GM12878 (cell line): ENCODE data around the gene MRPS27. TPM values are rescaled to one million over a fixed set of nuclear protein-coding genes. Genes with fewer than 3 reads are reported as not detected.

Source experiments
- ATAC-seq: fragments of 200-7000 bp; cut with Tn5 transposase; 3 replicates; pipeline ENCODE4 v1.9.1; 2020; ENCODE audit warnings: mild to moderate bottlenecking, moderate library complexity
- BruUV-seq: library from RNA; stranded (reverse); fragments of 400-500 nt; replicated peaks from 2 replicates; lab custom pipeline; 2021; lab: Mats Ljungman, UMichigan
- CTCF ChIA-PET: fragments of 300-600 bp; sonication (Branson Sonifier 250); formaldehyde crosslinking; extraction: SDS; loops from one replicate; lab custom pipeline; 2021; ENCODE audit warnings: inconsistent platforms; lab: Yijun Ruan, JAX
- POLR2A ChIA-PET: fragments of 350-600 bp; formaldehyde crosslinking; extraction: SDS; loops from one replicate; lab custom pipeline; 2021; ENCODE audit warnings: inconsistent platforms; lab: Charles Lee
- RAD21 ChIA-PET: fragments of 300-600 bp; sonication (Branson Sonifier 250); formaldehyde crosslinking; loops from one replicate; lab custom pipeline; 2023; ENCODE audit warnings: antibody characterized with exemption; ENCODE audit not compliant: unreplicated experiment; lab: Charles Lee
- SMC1A ChIA-PET: fragments of 300-600 bp; sonication (Branson Sonifier 250); formaldehyde crosslinking; loops from one replicate; lab custom pipeline; 2023; ENCODE audit not compliant: unreplicated experiment, uncharacterized antibody; lab: Charles Lee
- DNase-seq: peaks from one replicate; pipeline ENCODE4 v3.0.0-alpha.2; 2011; ENCODE audit warnings: low read depth, low spot score
- FAIRE-seq: peaks from 3 replicates; lab custom pipeline; 2011; peaks lifted over from hg19 to GRCh38; lab: Jason Lieb, UNC
- H2AFZ ChIP-seq: 2 replicates; pipeline ENCODE4 v1.6.0; 2011; ENCODE audit warnings: low read depth, low read length, control low read depth; ENCODE audit not compliant: control insufficient read depth
- H3K27ac ChIP-seq: 2 replicates; pipeline ENCODE4 v1.5.1; 2011; ENCODE audit warnings: control low read depth; ENCODE audit not compliant: control insufficient read depth, insufficient read depth
- H3K27me3 ChIP-seq, 2 experiments: replicated peaks in 1 of 2; 2 replicates each; pipeline versions ENCODE4 v1.6.0 to v1.6.1; 2011; ENCODE audit warnings: low read length in 1 of 2; ENCODE audit not compliant: control insufficient read depth in 2 of 2, insufficient read depth in 2 of 2
- H3K36me3 ChIP-seq, 2 experiments: 2 replicates each; pipeline ENCODE4 v1.5.1; 2011; ENCODE audit warnings: low read length in 1 of 2; ENCODE audit not compliant: control insufficient read depth in 2 of 2, insufficient read depth in 2 of 2
- H3K4me1 ChIP-seq: 2 replicates; pipeline ENCODE4 v1.6.1; 2011; ENCODE audit warnings: mild to moderate bottlenecking, low read length, moderate library complexity, mixed read lengths; ENCODE audit not compliant: control insufficient read depth, insufficient read depth
- H3K4me2 ChIP-seq: 2 replicates; pipeline ENCODE4 v1.6.0; 2011; ENCODE audit warnings: control low read depth; ENCODE audit not compliant: control insufficient read depth, insufficient read depth
- H3K4me3 ChIP-seq: fragments of 200-600 bp; sonication (generic); 2 replicates; pipeline ENCODE4 v1.5.1; 2016
- H3K79me2 ChIP-seq: 2 replicates; pipeline ENCODE4 v1.6.0; 2011; ENCODE audit warnings: low read length; ENCODE audit not compliant: control insufficient read depth, insufficient read depth
- H3K9ac ChIP-seq: 2 replicates; pipeline ENCODE4 v1.8.0; 2011; ENCODE audit warnings: low read length, control low read depth, mixed read lengths; ENCODE audit not compliant: control insufficient read depth, insufficient read depth
- H3K9me3 ChIP-seq: replicated peaks from 3 replicates; pipeline ENCODE4 v1.5.1; 2011; ENCODE audit warnings: mild to moderate bottlenecking, low read length; ENCODE audit not compliant: control insufficient read depth, insufficient read depth
- H4K20me1 ChIP-seq: 2 replicates; pipeline ENCODE4 v1.6.0; 2011; ENCODE audit not compliant: control insufficient read depth, insufficient read depth
- CBFB ChIP-seq: IDR thresholded peaks from 2 replicates; pipeline ENCODE4 v1.6.1; 2016; ENCODE audit warnings: antibody characterized with exemption, low read depth
- ETV6 ChIP-seq, 2 experiments: fragments of 450-650 bp in 1 of 2; IDR thresholded peaks in 1 of 2; conservative IDR thresholded peaks in 1 of 2; 2 replicates each; pipeline ENCODE4 v1.6.1; 2014; ENCODE audit warnings: antibody characterized with exemption in 1 of 2, borderline replicate concordance in 1 of 2, low read depth in 1 of 2, mild to moderate bottlenecking in 1 of 2, moderate library complexity in 1 of 2
- FOS ChIP-seq: IDR thresholded peaks from 3 replicates; pipeline ENCODE4 v1.6.1; 2011; ENCODE audit warnings: borderline replicate concordance; ENCODE audit not compliant: insufficient read length; ENCODE audit errors: extremely low read depth
- GATAD2B ChIP-seq: fragments of 450-650 bp; conservative IDR thresholded peaks from 2 replicates; pipeline ENCODE4 v1.6.1; 2017; ENCODE audit warnings: low read depth, mild to moderate bottlenecking, moderate library complexity
- HDAC2 ChIP-seq: fragments of 200-600 bp; sonication (generic); IDR thresholded peaks from 2 replicates; pipeline ENCODE4 v1.6.1; 2017
- LARP7 ChIP-seq: fragments of 450-650 bp; IDR thresholded peaks from 2 replicates; pipeline ENCODE4 v1.6.1; 2017; ENCODE audit warnings: mild to moderate bottlenecking
- PAX8 ChIP-seq: fragments of 450-650 bp; IDR thresholded peaks from 2 replicates; pipeline ENCODE4 v1.6.1; 2017; ENCODE audit warnings: mild to moderate bottlenecking, moderate library complexity
- POLR2A ChIP-seq: IDR thresholded peaks from 2 replicates; pipeline ENCODE4 v1.6.1; 2011; ENCODE audit warnings: low read depth, mild to moderate bottlenecking, low read length
- POLR2AphosphoS2 ChIP-seq: IDR thresholded peaks from 2 replicates; pipeline ENCODE4 v1.6.1; 2011; ENCODE audit warnings: low read depth, mild to moderate bottlenecking, low read length, improper control_type of control experiment, moderate library complexity
- RAD21 ChIP-seq: IDR thresholded peaks from 2 replicates; pipeline ENCODE4 v1.6.1; 2011; ENCODE audit warnings: mild to moderate bottlenecking, low read depth, low read length, moderate library complexity; ENCODE audit not compliant: insufficient read depth
- RELA ChIP-seq: fragments of 450-650 bp; IDR thresholded peaks from 2 replicates; pipeline ENCODE4 v1.8.0; 2014; ENCODE audit warnings: borderline replicate concordance; ENCODE audit not compliant: partially characterized antibody
- SIX5 ChIP-seq: IDR thresholded peaks from 2 replicates; pipeline ENCODE4 v1.6.1; 2011; ENCODE audit warnings: mild to moderate bottlenecking, low read depth, low read length, moderate library complexity; ENCODE audit not compliant: severe bottlenecking
- SMC3 ChIP-seq: IDR thresholded peaks from 2 replicates; pipeline ENCODE4 v1.6.1; 2011; ENCODE audit warnings: low read length, improper control_type of control experiment, borderline replicate concordance
- TAF1 ChIP-seq: IDR thresholded peaks from 2 replicates; pipeline ENCODE4 v1.6.1; 2011; ENCODE audit warnings: mild to moderate bottlenecking, low read depth, low read length, borderline replicate concordance
- TARDBP ChIP-seq: IDR thresholded peaks from 2 replicates; pipeline ENCODE4 v1.6.1; 2016; ENCODE audit warnings: borderline replicate concordance
- TCF3 ChIP-seq: IDR thresholded peaks from 2 replicates; pipeline ENCODE4 v1.6.1; 2012; ENCODE audit warnings: low read depth, mild to moderate bottlenecking, low read length, borderline replicate concordance; ENCODE audit not compliant: insufficient read depth
- WGBS: methylation state at CpG from one replicate; pipeline ENCODE4 v1.1.6; 2016; ENCODE audit warnings: low lambda C conversion rate; ENCODE audit not compliant: insufficient replicate concordance, insufficient coverage; ENCODE audit errors: missing lambda C conversion rate; 5-methylcytosine and 5-hydroxymethylcytosine counted together
- in situ Hi-C: fragments of 300-500 bp; cut with MboI; formaldehyde crosslinking; loops from 9 replicates; pipeline ENCODE4 v1.14.3; 2018; ENCODE audit warnings: mixed read lengths
- intact Hi-C: fragments of 100-400 bp; cut with micrococcal nuclease; formaldehyde crosslinking; loops from one replicate; pipeline ENCODE4 v1.14.2; 2022; ENCODE audit not compliant: unreplicated experiment
- polyA plus RNA-seq, 11 experiments: library from polyadenylated mRNA; depleted of rRNA in 4 of 11; unstranded in 6 of 11; stranded (reverse) in 5 of 11; fragments of >200 nt; fragmentation: Nextera tagmentation in 4 of 11; fragmentation: Illumina TruSeq in 1 of 11; extraction: Ambion mirVana in 4 of 11; extraction: Trizol in 1 of 11; gene quantifications; 1 replicate in 1 of 11; 2 replicates in 10 of 11; pipeline versions ENCODE4 v1.2.1 to v1.2.3, GENCODE V29; 2011 to 2016; ENCODE audit warnings: inconsistent platforms in 2 of 11, missing spikeins in 2 of 11, low read depth in 1 of 11
- total RNA-seq, 4 experiments: library from RNA; depleted of rRNA in 3 of 4; stranded (reverse); fragments of >200 nt in 3 of 4; fragmentation: Illumina TruSeq in 1 of 4; extraction: Trizol in 1 of 4; gene quantifications; 2 replicates each; pipeline versions ENCODE4 v1.2.1 to v1.2.3, GENCODE V29; 2013 to 2021
- TF ChIP-seq, protein P1 (sequence below): fragments of 150-350 bp; IDR thresholded peaks from 2 replicates; pipeline ENCODE4 v1.6.1; 2014; ENCODE audit warnings: mild to moderate bottlenecking, low read depth, low read length

MRPS27 gene
- total and polyA plus RNA-seq, 10 of the 15 experiments (the other 5 are each of a cell fraction or from before 2014, with no cell fraction given) = 61.0 to 128 (median 93.0) TPM

DNA sequence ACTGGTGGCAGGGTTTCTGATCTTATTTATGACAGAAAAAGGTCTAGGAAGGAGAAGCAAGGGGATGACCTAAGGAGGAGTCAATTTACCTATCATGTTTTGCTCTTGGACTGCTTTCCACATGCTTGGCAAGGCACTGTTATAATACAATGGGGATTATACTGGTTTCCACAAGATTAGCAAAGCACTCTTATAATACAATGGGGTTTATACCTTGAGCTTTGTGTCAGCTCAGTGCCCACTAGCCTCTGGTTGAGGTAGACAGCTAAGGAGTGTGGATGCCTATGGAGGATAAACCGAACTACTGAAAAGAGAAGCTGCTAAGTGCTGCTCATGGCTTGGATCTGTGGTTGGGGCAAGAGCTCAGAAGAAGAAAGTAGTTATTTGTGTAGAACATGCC is 68.7 kb downstream of the MRPS27 start:
- no peak overlapping the region for H3K9ac ChIP-seq
- ChIA-PET RAD21 (no interaction called here), SMC1A (interaction anchor here (1.3 kb wide), 1 partner anchor 17 kb away, joined by 5 read pairs; no protein-coding TSS in a partner anchor), POLR2A (interaction anchor here (1.0 kb wide), 1 partner anchor 17 kb away, joined by 3 read pairs; no protein-coding TSS in a partner anchor)
- H3K79me2 ChIP-seq = no peaks in the 10 kb centered on the region; the same call in none of the 2 replicates
- ATAC-seq (no peak), DNase-seq (no peak)
- H3K36me3 ChIP-seq = peaks cover 3 to 5% of the 10 kb centered on the region in 2 experiments
- H3K27ac ChIP-seq = no peak overlapping the region
- no peak overlapping the region for H3K4me2 ChIP-seq
- TF ChIP-seq POLR2A (no peak), SIX5 (no peak), PAX8 (no peak), CBFB (no peak), FOS (no peak), RAD21 (no peak), POLR2AphosphoS2 (no peak), HDAC2 (no peak), TARDBP (no peak), TCF3 (no peak), GATAD2B (no peak), SMC3 (no peak), ETV6 (conservative IDR thresholded peaks at IDR 0.05 in 1 of 2, IDR thresholded peaks at IDR 0.05 in 1 of 2; ENCODE audit: borderline replicate concordance in 1 of 2, low read depth in 1 of 2) (no peak), RELA (no peak), LARP7 (no peak), TAF1 (no peak)
- TF ChIP-seq, protein P1, sequence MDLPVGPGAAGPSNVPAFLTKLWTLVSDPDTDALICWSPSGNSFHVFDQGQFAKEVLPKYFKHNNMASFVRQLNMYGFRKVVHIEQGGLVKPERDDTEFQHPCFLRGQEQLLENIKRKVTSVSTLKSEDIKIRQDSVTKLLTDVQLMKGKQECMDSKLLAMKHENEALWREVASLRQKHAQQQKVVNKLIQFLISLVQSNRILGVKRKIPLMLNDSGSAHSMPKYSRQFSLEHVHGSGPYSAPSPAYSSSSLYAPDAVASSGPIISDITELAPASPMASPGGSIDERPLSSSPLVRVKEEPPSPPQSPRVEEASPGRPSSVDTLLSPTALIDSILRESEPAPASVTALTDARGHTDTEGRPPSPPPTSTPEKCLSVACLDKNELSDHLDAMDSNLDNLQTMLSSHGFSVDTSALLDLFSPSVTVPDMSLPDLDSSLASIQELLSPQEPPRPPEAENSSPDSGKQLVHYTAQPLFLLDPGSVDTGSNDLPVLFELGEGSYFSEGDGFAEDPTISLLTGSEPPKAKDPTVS = no peak
- TF ChIP-seq, all 136 proteins: peak for 0
- FAIRE-seq = no peak
- WGBS = 100% methylated on average over 1 of the region's 1 CpG
- Histone ChIP-seq H3K9me3 (no peaks in the 10 kb centered on the region), H4K20me1 (no peaks in the 10 kb centered on the region), H3K27me3 (no peaks in the 10 kb centered on the region), H3K4me1 (peaks cover 8% of the 10 kb centered on the region; the same call in 1 of the 2 replicates), H3K4me3 (no peak overlapping the region), H2AFZ (no peak overlapping the region)
- in situ Hi-C loops = no loop called here
- intact Hi-C loops = no loop called here
- BruUV-seq = no TSS peak
- CTCF ChIA-PET = interaction anchor here (0.7 to 1.6 kb wide), 3 partner anchors 18 to 51 kb away, joined by 3 to 8 read pairs (median 3); no protein-coding TSS in a partner anchor
